ENCODE data around the gene CARD9.

DNA sequence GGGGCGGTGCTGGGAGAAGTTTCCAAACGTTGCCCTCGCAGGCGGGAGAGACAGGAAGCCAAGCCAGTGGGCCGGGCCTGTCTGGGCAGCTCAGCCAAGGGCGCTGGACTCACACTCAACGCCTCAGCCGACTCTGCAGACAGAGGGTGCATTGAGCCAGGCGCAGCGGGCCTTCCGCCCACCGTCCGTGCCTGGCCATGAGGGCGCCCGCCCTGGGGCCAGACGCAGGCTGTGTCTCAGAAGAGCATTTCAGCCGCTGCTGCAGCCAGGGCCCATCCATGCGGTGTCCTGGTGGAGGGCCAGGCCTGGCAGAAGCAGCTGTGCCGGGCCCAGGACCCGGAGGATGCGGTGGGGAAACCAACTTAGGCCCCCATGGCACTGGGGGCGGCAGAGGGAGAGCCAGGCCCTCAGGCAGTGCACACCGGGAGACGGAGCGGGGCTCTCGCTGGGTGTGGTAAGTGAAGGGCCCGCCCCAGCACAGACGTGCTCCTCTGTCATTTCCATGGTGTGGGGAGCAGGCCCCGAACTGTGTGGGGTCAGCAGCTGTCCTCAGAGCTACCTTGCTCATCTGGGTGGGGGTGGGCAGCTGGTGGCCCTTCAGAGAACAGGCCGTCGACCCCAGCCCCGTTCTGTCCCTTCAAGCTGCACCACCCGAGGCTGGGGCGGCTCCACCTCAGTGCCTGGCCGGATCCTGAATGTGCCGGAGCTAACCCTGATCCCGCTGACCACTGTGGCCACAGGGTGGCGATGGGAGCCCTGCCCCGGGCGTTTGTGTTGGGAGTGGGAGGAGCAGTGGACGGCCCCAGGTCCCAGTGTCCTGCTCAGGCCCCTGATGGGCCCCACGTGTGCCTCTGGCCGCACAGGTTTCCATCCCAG is 27.9 kb downstream of the CARD9 start:
- TF ChIP-seq RBBP5 (IDR thresholded peaks at IDR 0.05; ENCODE audit: borderline replicate concordance, low read depth, low read length) = no peak
- TF ChIP-seq, protein P1, sequence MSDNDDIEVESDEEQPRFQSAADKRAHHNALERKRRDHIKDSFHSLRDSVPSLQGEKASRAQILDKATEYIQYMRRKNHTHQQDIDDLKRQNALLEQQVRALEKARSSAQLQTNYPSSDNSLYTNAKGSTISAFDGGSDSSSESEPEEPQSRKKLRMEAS (IDR thresholded peaks at IDR 0.05) = no peak; the same call in 1 of the 2 replicates
- TF ChIP-seq, protein P2, sequence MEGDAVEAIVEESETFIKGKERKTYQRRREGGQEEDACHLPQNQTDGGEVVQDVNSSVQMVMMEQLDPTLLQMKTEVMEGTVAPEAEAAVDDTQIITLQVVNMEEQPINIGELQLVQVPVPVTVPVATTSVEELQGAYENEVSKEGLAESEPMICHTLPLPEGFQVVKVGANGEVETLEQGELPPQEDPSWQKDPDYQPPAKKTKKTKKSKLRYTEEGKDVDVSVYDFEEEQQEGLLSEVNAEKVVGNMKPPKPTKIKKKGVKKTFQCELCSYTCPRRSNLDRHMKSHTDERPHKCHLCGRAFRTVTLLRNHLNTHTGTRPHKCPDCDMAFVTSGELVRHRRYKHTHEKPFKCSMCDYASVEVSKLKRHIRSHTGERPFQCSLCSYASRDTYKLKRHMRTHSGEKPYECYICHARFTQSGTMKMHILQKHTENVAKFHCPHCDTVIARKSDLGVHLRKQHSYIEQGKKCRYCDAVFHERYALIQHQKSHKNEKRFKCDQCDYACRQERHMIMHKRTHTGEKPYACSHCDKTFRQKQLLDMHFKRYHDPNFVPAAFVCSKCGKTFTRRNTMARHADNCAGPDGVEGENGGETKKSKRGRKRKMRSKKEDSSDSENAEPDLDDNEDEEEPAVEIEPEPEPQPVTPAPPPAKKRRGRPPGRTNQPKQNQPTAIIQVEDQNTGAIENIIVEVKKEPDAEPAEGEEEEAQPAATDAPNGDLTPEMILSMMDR (IDR thresholded peaks at IDR 0.05; ENCODE audit: control extremely low read depth in 1 of 3, insufficient read depth in 1 of 3, low read depth in 1 of 3, low read length in 3 of 3) = peak in 2 of 3 experiments; percentile 58; a peak in 3 of 4 replicates
- TF ChIP-seq POLR2A (IDR thresholded peaks at IDR 0.05; ENCODE audit: control extremely low read depth in 1 of 2, low read depth in 2 of 2, low read length in 2 of 2) = no peak
- no peak for TF ChIP-seq EZH2 (IDR thresholded peaks at IDR 0.05; ENCODE audit: low read depth, low read length, severe bottlenecking)
- TF ChIP-seq JUND (IDR thresholded peaks at IDR 0.05; ENCODE audit: low read length) = no peak
- TF ChIP-seq RAD21 (IDR thresholded peaks at IDR 0.05 in 1 of 2, conservative IDR thresholded peaks at IDR 0.05 in 1 of 2; ENCODE audit: low read depth in 2 of 2, low read length in 2 of 2) = peak; percentile 42 to 58
- no peak for TF ChIP-seq POLR2AphosphoS5 (IDR thresholded peaks at IDR 0.05; ENCODE audit: low read depth, low read length)
- no peak for TF ChIP-seq HDAC6 (IDR thresholded peaks at IDR 0.05; ENCODE audit: low read depth, low read length)
- no peak for TF ChIP-seq TAF1 (IDR thresholded peaks at IDR 0.05; ENCODE audit: low read depth, low read length)
- TF ChIP-seq TCF12 (IDR thresholded peaks at IDR 0.05; ENCODE audit: low read depth, low read length) = no peak
- 0 out of 4 replicates have a peak, but pooled peaks of 1 of the 2 experiments have one; percentile 44 for TF ChIP-seq HDAC2 (IDR thresholded peaks at IDR 0.05; ENCODE audit: borderline replicate concordance in 1 of 2, low read depth in 2 of 2, low read length in 2 of 2)
